PC-9 (cell line): ENCODE measurements around the gene PINLYP.

ENCODE experiments used
- CTCF ChIP-seq: fragments of 200-600 bp; sonication (generic); conservative IDR thresholded peaks from 2 replicates; pipeline ENCODE4 v1.6.1; 2017; ENCODE audit warnings: mixed run types, antibody characterized with exemption, mild to moderate bottlenecking, moderate library complexity
- EZH2 ChIP-seq: fragments of 200-600 bp; sonication (generic); IDR thresholded peaks from 2 replicates; pipeline ENCODE4 v1.8.0; 2017; ENCODE audit warnings: antibody characterized with exemption, low read depth

- TF ChIP-seq CTCF (no peak), EZH2 (no peak)
Observed at GRCh38 chr19:43552198-43552450, 23.5 kb upstream of the PINLYP start.
